ENCODE results near the gene ZNF688.

ZNF688 gene

GRCh38 chr16:30585400-30586191, 14.1 kb upstream of the ZNF688 start, which contains the start of gene ZNF785:
Gene ZNF785, minus strand, starts transcription at chr16:30585697. Its CDS starts 86 bp downstream, at chr16:30585611.
- DNase-seq (ENCODE audit: low read depth in 3 of 3, low spot score in 1 of 3), result peak; percentile 72 to 81 (median 79)

- DNase-seq (ENCODE audit: low read depth in 3 of 3, low spot score in 1 of 3), result no peak
Observed at GRCh38 chr16:30585022-30585399, 13.5 kb upstream of the ZNF688 start.

- DNase-seq (ENCODE audit: low read depth in 3 of 3, low spot score in 1 of 3), result no peak
Observed at GRCh38 chr16:30582611-30583340, 11.3 kb upstream of the ZNF688 start.

- no peak for DNase-seq (ENCODE audit: low read depth in 3 of 3, low spot score in 1 of 3)
Observed at GRCh38 chr16:30581457-30581856, 9.9 kb upstream of the ZNF688 start.

GRCh38 chr16:30574678-30575077, 3.2 kb upstream of the ZNF688 start:
- no peak for DNase-seq (ENCODE audit: low read depth in 3 of 3, low spot score in 1 of 3)

- no peak for DNase-seq (ENCODE audit: low read depth in 3 of 3, low spot score in 1 of 3)
Observed at GRCh38 chr16:30570636-30571444, 674 bp downstream of the ZNF688 start.

GRCh38 chr16:30569746-30570635, 1.5 kb downstream of the ZNF688 start:
- DNase-seq (ENCODE audit: low read depth in 3 of 3, low spot score in 1 of 3), result no peak

- DNase-seq (ENCODE audit: low read depth in 3 of 3, low spot score in 1 of 3), result no peak
Observed at GRCh38 chr16:30569281-30569680, 2.2 kb downstream of the ZNF688 start.

- peak in 2 of 3 donors; percentile 22 to 32 for DNase-seq (ENCODE audit: low read depth in 3 of 3, low spot score in 1 of 3)
Observed at GRCh38 chr16:30567991-30568638, 3.4 kb downstream of the ZNF688 start.

- DNase-seq (ENCODE audit: low read depth in 3 of 3, low spot score in 1 of 3), result peak in 2 of 3 donors; percentile 23 to 33
Observed at GRCh38 chr16:30567160-30567990, 4.1 kb downstream of the ZNF688 start.

- no peak for DNase-seq (ENCODE audit: low read depth in 3 of 3, low spot score in 1 of 3)
Observed at GRCh38 chr16:30566531-30566930, 5.0 kb downstream of the ZNF688 start.

GRCh38 chr16:30565984-30566383, 5.5 kb downstream of the ZNF688 start:
- DNase-seq (ENCODE audit: low read depth in 3 of 3, low spot score in 1 of 3), result no peak

GRCh38 chr16:30565526-30565925, 6.0 kb downstream of the ZNF688 start:
- DNase-seq (ENCODE audit: low read depth in 3 of 3, low spot score in 1 of 3), result no peak

GRCh38 chr16:30562021-30562420, 9.5 kb downstream of the ZNF688 start:
- no peak for DNase-seq (ENCODE audit: low read depth in 3 of 3, low spot score in 1 of 3)

GRCh38 chr16:30561089-30561816, 10.3 kb downstream of the ZNF688 start:
- DNase-seq (ENCODE audit: low read depth in 3 of 3, low spot score in 1 of 3), result no peak

- no peak for DNase-seq (ENCODE audit: low read depth in 3 of 3, low spot score in 1 of 3)
Observed at GRCh38 chr16:30559690-30560089, 11.8 kb downstream of the ZNF688 start.

- DNase-seq (ENCODE audit: low read depth in 3 of 3, low spot score in 1 of 3), result no peak
Observed at GRCh38 chr16:30558789-30559377, 12.6 kb downstream of the ZNF688 start.
